GM12878 (cell line): ENCODE data around the gene EFTUD2. TPM values are rescaled to one million over a fixed set of nuclear protein-coding genes. Genes with fewer than 3 reads are reported as not detected.

Experiments
- ATAC-seq: fragments of 200-7000 bp; cut with Tn5 transposase; 3 replicates; pipeline ENCODE4 v1.9.1; 2020; ENCODE audit warnings: mild to moderate bottlenecking, moderate library complexity
- BruUV-seq: library from RNA; stranded (reverse); fragments of 400-500 nt; replicated peaks from 2 replicates; lab custom pipeline; 2021; lab: Mats Ljungman, UMichigan
- CTCF ChIA-PET: fragments of 300-600 bp; sonication (Branson Sonifier 250); formaldehyde crosslinking; extraction: SDS; loops from one replicate; lab custom pipeline; 2021; ENCODE audit warnings: inconsistent platforms; lab: Yijun Ruan, JAX
- POLR2A ChIA-PET: fragments of 350-600 bp; formaldehyde crosslinking; extraction: SDS; loops from one replicate; lab custom pipeline; 2021; ENCODE audit warnings: inconsistent platforms; lab: Charles Lee
- RAD21 ChIA-PET: fragments of 300-600 bp; sonication (Branson Sonifier 250); formaldehyde crosslinking; loops from one replicate; lab custom pipeline; 2023; ENCODE audit warnings: antibody characterized with exemption; ENCODE audit not compliant: unreplicated experiment; lab: Charles Lee
- SMC1A ChIA-PET: fragments of 300-600 bp; sonication (Branson Sonifier 250); formaldehyde crosslinking; loops from one replicate; lab custom pipeline; 2023; ENCODE audit not compliant: unreplicated experiment, uncharacterized antibody; lab: Charles Lee
- DNase-seq: peaks from one replicate; pipeline ENCODE4 v3.0.0-alpha.2; 2011; ENCODE audit warnings: low read depth, low spot score
- FAIRE-seq: peaks from 3 replicates; lab custom pipeline; 2011; peaks lifted over from hg19 to GRCh38; lab: Jason Lieb, UNC
- H2AFZ ChIP-seq: 2 replicates; pipeline ENCODE4 v1.6.0; 2011; ENCODE audit warnings: low read depth, low read length, control low read depth; ENCODE audit not compliant: control insufficient read depth
- H3K27ac ChIP-seq: 2 replicates; pipeline ENCODE4 v1.5.1; 2011; ENCODE audit warnings: control low read depth; ENCODE audit not compliant: control insufficient read depth, insufficient read depth
- H3K27me3 ChIP-seq, 2 experiments: replicated peaks in 1 of 2; 2 replicates each; pipeline versions ENCODE4 v1.6.0 to v1.6.1; 2011; ENCODE audit warnings: low read length in 1 of 2; ENCODE audit not compliant: control insufficient read depth in 2 of 2, insufficient read depth in 2 of 2
- H3K36me3 ChIP-seq, 2 experiments: 2 replicates each; pipeline ENCODE4 v1.5.1; 2011; ENCODE audit warnings: low read length in 1 of 2; ENCODE audit not compliant: control insufficient read depth in 2 of 2, insufficient read depth in 2 of 2
- H3K4me1 ChIP-seq: 2 replicates; pipeline ENCODE4 v1.6.1; 2011; ENCODE audit warnings: mild to moderate bottlenecking, low read length, moderate library complexity, mixed read lengths; ENCODE audit not compliant: control insufficient read depth, insufficient read depth
- H3K4me2 ChIP-seq: 2 replicates; pipeline ENCODE4 v1.6.0; 2011; ENCODE audit warnings: control low read depth; ENCODE audit not compliant: control insufficient read depth, insufficient read depth
- H3K4me3 ChIP-seq: fragments of 200-600 bp; sonication (generic); 2 replicates; pipeline ENCODE4 v1.5.1; 2016
- H3K79me2 ChIP-seq: 2 replicates; pipeline ENCODE4 v1.6.0; 2011; ENCODE audit warnings: low read length; ENCODE audit not compliant: control insufficient read depth, insufficient read depth
- H3K9ac ChIP-seq: 2 replicates; pipeline ENCODE4 v1.8.0; 2011; ENCODE audit warnings: low read length, control low read depth, mixed read lengths; ENCODE audit not compliant: control insufficient read depth, insufficient read depth
- H3K9me3 ChIP-seq: replicated peaks from 3 replicates; pipeline ENCODE4 v1.5.1; 2011; ENCODE audit warnings: mild to moderate bottlenecking, low read length; ENCODE audit not compliant: control insufficient read depth, insufficient read depth
- H4K20me1 ChIP-seq: 2 replicates; pipeline ENCODE4 v1.6.0; 2011; ENCODE audit not compliant: control insufficient read depth, insufficient read depth
- EP300 ChIP-seq, 2 experiments: fragments of 150-350 bp in 1 of 2; IDR thresholded peaks; 2 replicates each; pipeline ENCODE4 v1.6.1; 2011 to 2012; ENCODE audit warnings: low read depth in 2 of 2, low read length in 2 of 2, borderline replicate concordance in 1 of 2, improper control_type of control experiment in 1 of 2, inconsistent platforms in 1 of 2; ENCODE audit not compliant: control insufficient read depth in 1 of 2
- KDM1A ChIP-seq: fragments of 200-600 bp; sonication (generic); IDR thresholded peaks from 2 replicates; pipeline ENCODE4 v1.6.1; 2016; ENCODE audit warnings: borderline replicate concordance
- MAX ChIP-seq: IDR thresholded peaks from 2 replicates; pipeline ENCODE4 v1.6.1; 2012; ENCODE audit warnings: low read depth, low read length, improper control_type of control experiment
- RELA ChIP-seq: fragments of 450-650 bp; IDR thresholded peaks from 2 replicates; pipeline ENCODE4 v1.8.0; 2014; ENCODE audit warnings: borderline replicate concordance; ENCODE audit not compliant: partially characterized antibody
- TCF3 ChIP-seq: IDR thresholded peaks from 2 replicates; pipeline ENCODE4 v1.6.1; 2012; ENCODE audit warnings: low read depth, mild to moderate bottlenecking, low read length, borderline replicate concordance; ENCODE audit not compliant: insufficient read depth
- ZNF687 ChIP-seq: fragments of 450-650 bp; IDR thresholded peaks from 2 replicates; pipeline ENCODE4 v1.6.1; 2017; ENCODE audit warnings: mild to moderate bottlenecking, moderate library complexity
- WGBS: methylation state at CpG from one replicate; pipeline ENCODE4 v1.1.6; 2016; ENCODE audit warnings: low lambda C conversion rate; ENCODE audit not compliant: insufficient replicate concordance, insufficient coverage; ENCODE audit errors: missing lambda C conversion rate; 5-methylcytosine and 5-hydroxymethylcytosine counted together
- in situ Hi-C: fragments of 300-500 bp; cut with MboI; formaldehyde crosslinking; loops from 9 replicates; pipeline ENCODE4 v1.14.3; 2018; ENCODE audit warnings: mixed read lengths
- intact Hi-C: fragments of 100-400 bp; cut with micrococcal nuclease; formaldehyde crosslinking; loops from one replicate; pipeline ENCODE4 v1.14.2; 2022; ENCODE audit not compliant: unreplicated experiment
- polyA plus RNA-seq, 11 experiments: library from polyadenylated mRNA; depleted of rRNA in 4 of 11; unstranded in 6 of 11; stranded (reverse) in 5 of 11; fragments of >200 nt; fragmentation: Nextera tagmentation in 4 of 11; fragmentation: Illumina TruSeq in 1 of 11; extraction: Ambion mirVana in 4 of 11; extraction: Trizol in 1 of 11; gene quantifications; 1 replicate in 1 of 11; 2 replicates in 10 of 11; pipeline versions ENCODE4 v1.2.1 to v1.2.3, GENCODE V29; 2011 to 2016; ENCODE audit warnings: inconsistent platforms in 2 of 11, missing spikeins in 2 of 11, low read depth in 1 of 11
- total RNA-seq, 4 experiments: library from RNA; depleted of rRNA in 3 of 4; stranded (reverse); fragments of >200 nt in 3 of 4; fragmentation: Illumina TruSeq in 1 of 4; extraction: Trizol in 1 of 4; gene quantifications; 2 replicates each; pipeline versions ENCODE4 v1.2.1 to v1.2.3, GENCODE V29; 2013 to 2021
- TF ChIP-seq, protein P1 (sequence below): fragments of 450-650 bp; IDR thresholded peaks from 2 replicates; pipeline ENCODE4 v1.6.1; 2017; ENCODE audit warnings: borderline replicate concordance
- TF ChIP-seq, protein P2 (sequence below): fragments of 450-650 bp; IDR thresholded peaks from 2 replicates; pipeline ENCODE4 v1.6.1; 2016; ENCODE audit warnings: mild to moderate bottlenecking, moderate library complexity, borderline replicate concordance

The EFTUD2 gene
- total and polyA plus RNA-seq, 10 of the 15 experiments (the other 5 are each of a cell fraction or from before 2014, with no cell fraction given) = 33.0 to 198 (median 126) TPM

DNA sequence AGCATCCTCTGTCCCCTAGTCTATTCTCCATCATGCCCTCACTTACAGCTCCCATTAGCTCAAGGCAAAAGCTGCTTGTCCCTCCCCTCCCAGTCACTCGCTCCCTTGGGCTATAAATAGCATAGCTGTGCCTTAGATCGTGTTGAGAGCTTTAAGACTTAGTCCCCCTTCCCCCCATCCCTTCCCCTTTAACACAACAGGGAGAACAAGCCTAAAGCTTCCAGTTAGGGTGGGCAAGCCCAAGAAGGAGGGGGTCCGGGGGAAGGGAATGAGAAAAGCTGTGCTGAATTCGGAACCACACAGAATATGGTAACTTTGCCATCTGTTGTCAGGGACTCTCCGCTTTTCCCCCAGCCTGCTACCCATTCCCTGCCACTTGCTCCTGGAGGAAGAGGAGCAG is 56.5 kb downstream of the EFTUD2 start (continued):
- TF ChIP-seq ZNF687 = no peak

DNA sequence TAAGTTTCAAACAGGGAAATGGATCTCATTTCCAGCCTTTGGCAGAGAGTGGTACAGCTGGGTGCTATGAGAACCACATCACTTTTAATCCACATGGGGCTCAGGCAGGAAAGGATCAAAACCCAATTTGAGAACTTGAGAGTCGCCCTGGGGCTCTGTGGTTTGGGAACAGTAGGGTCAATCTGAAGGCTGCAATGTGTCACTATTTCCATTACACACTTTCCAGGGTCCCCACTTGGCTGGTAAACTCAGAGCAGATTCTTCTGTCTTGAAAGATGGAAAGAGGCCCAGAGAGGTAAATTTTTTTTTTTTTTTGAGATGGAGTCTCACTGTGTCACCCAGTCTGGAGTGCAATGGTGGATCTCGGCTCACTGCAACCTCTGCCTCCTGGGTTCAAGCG is 58.3 kb downstream of the EFTUD2 start:
- no peak for DNase-seq
- TF ChIP-seq TCF3 (no peak), KDM1A (no peak), EP300 (IDR thresholded peaks at IDR 0.05; ENCODE audit: borderline replicate concordance in 1 of 2, control insufficient read depth in 1 of 2, low read depth in 2 of 2, low read length in 2 of 2) (no peak), RELA (no peak), MAX (no peak)
- TF ChIP-seq, protein P1, sequence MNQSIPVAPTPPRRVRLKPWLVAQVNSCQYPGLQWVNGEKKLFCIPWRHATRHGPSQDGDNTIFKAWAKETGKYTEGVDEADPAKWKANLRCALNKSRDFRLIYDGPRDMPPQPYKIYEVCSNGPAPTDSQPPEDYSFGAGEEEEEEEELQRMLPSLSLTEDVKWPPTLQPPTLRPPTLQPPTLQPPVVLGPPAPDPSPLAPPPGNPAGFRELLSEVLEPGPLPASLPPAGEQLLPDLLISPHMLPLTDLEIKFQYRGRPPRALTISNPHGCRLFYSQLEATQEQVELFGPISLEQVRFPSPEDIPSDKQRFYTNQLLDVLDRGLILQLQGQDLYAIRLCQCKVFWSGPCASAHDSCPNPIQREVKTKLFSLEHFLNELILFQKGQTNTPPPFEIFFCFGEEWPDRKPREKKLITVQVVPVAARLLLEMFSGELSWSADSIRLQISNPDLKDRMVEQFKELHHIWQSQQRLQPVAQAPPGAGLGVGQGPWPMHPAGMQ = no peak
- TF ChIP-seq, protein P2, sequence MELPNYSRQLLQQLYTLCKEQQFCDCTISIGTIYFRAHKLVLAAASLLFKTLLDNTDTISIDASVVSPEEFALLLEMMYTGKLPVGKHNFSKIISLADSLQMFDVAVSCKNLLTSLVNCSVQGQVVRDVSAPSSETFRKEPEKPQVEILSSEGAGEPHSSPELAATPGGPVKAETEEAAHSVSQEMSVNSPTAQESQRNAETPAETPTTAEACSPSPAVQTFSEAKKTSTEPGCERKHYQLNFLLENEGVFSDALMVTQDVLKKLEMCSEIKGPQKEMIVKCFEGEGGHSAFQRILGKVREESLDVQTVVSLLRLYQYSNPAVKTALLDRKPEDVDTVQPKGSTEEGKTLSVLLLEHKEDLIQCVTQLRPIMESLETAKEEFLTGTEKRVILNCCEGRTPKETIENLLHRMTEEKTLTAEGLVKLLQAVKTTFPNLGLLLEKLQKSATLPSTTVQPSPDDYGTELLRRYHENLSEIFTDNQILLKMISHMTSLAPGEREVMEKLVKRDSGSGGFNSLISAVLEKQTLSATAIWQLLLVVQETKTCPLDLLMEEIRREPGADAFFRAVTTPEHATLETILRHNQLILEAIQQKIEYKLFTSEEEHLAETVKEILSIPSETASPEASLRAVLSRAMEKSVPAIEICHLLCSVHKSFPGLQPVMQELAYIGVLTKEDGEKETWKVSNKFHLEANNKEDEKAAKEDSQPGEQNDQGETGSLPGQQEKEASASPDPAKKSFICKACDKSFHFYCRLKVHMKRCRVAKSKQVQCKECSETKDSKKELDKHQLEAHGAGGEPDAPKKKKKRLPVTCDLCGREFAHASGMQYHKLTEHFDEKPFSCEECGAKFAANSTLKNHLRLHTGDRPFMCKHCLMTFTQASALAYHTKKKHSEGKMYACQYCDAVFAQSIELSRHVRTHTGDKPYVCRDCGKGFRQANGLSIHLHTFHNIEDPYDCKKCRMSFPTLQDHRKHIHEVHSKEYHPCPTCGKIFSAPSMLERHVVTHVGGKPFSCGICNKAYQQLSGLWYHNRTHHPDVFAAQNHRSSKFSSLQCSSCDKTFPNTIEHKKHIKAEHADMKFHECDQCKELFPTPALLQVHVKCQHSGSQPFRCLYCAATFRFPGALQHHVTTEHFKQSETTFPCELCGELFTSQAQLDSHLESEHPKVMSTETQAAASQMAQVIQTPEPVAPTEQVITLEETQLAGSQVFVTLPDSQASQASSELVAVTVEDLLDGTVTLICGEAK = no peak

More for the DNA sequence above, 58.3 kb downstream of the EFTUD2 start:
- no peak overlapping the region for H3K4me3 ChIP-seq
- ATAC-seq = no peak
- H3K36me3 ChIP-seq = no peaks in the 10 kb centered on the region
- SMC1A ChIA-PET = no interaction called here
- H3K27ac ChIP-seq = no peak overlapping the region
- H3K4me1 ChIP-seq = no peaks in the 10 kb centered on the region
- H3K79me2 ChIP-seq = no peaks in the 10 kb centered on the region
- no peaks in the 10 kb centered on the region for H3K27me3 ChIP-seq
- CTCF ChIA-PET = interaction anchor here (0.8 to 1.7 kb wide), 2 partner anchors 62 to 63 kb away, joined by 4 to 5 read pairs; no protein-coding TSS in a partner anchor
- in situ Hi-C loops = no loop called here
- POLR2A ChIA-PET = no interaction called here
- FAIRE-seq = no peak
- H2AFZ ChIP-seq = no peak overlapping the region
- 66% methylated on average over 3 of the region's 3 CpGs for WGBS
- RAD21 ChIA-PET = interaction anchor here (1.3 kb wide), 1 partner anchor 62 kb away, joined by 6 read pairs; no protein-coding TSS in a partner anchor
- no peaks in the 10 kb centered on the region for H4K20me1 ChIP-seq
- H3K9me3 ChIP-seq = no peaks in the 10 kb centered on the region
- H3K4me2 ChIP-seq = no peak overlapping the region
- no TSS peak for BruUV-seq
- no peak overlapping the region for H3K9ac ChIP-seq
- intact Hi-C loops = no loop called here
